Lung (tissue), 12 donors: ENCODE measurements around the gene EFCC1. TPM values are rescaled to one million over a fixed set of nuclear protein-coding genes. Genes with fewer than 3 reads are reported as not detected.

Experiments used
- ATAC-seq: fragments of 200-7000 bp; cut with Tn5 transposase; one replicate; pipeline ENCODE4 v1.9.1; 2020; ENCODE audit warnings: moderate number of reproducible peaks; ENCODE audit not compliant: insufficient read depth, low FRiP score
- DNase-seq, 3 donors: peaks; one replicate each; pipeline ENCODE4 v3.0.0-alpha.2; 2013 to 2017
- H3K27ac ChIP-seq, 2 donors: one replicate each; pipeline ENCODE4 v1.5.1; 2013; ENCODE audit warnings: mild to moderate bottlenecking in 2 of 2, moderate library complexity in 2 of 2, control low read depth in 1 of 2, inconsistent platforms in 1 of 2, low read depth in 1 of 2, low read length in 1 of 2
- H3K27me3 ChIP-seq, 3 donors: one replicate each; pipeline ENCODE4 v1.5.1; 2013; ENCODE audit warnings: low read length in 2 of 3; ENCODE audit not compliant: control insufficient read depth in 3 of 3, insufficient read depth in 3 of 3
- H3K36me3 ChIP-seq, 4 donors: one replicate each; pipeline ENCODE4 v1.5.1; 2013; ENCODE audit warnings: low read length in 4 of 4, mild to moderate bottlenecking in 1 of 4, moderate library complexity in 1 of 4; ENCODE audit not compliant: control insufficient read depth in 4 of 4, insufficient read depth in 4 of 4
- H3K4me1 ChIP-seq, 5 donors: one replicate each; pipeline ENCODE4 v1.5.1; 2013; ENCODE audit warnings: low read length in 5 of 5, mild to moderate bottlenecking in 2 of 5, moderate library complexity in 1 of 5; ENCODE audit not compliant: control insufficient read depth in 5 of 5, insufficient read depth in 5 of 5
- H3K4me3 ChIP-seq: one replicate; pipeline ENCODE4 v1.5.1; 2013; ENCODE audit warnings: mild to moderate bottlenecking, control low read depth, moderate library complexity
- H3K9ac ChIP-seq, 2 donors: one replicate each; pipeline ENCODE4 v1.5.1; 2013; ENCODE audit warnings: low read length in 2 of 2, control low read depth in 1 of 2; ENCODE audit not compliant: insufficient read depth in 1 of 2
- H3K9me3 ChIP-seq, 4 donors: one replicate each; pipeline ENCODE4 v1.5.1; 2013; ENCODE audit warnings: low read length in 3 of 4, mild to moderate bottlenecking in 1 of 4, moderate library complexity in 1 of 4; ENCODE audit not compliant: control insufficient read depth in 4 of 4, insufficient read depth in 3 of 4
- WGBS, 2 donors: extraction: QIAGEN DNeasy Blood & Tissue Kit; methylation state at CpG; one replicate each; pipeline ENCODE4 v1.1.7; 2013; 5-methylcytosine and 5-hydroxymethylcytosine counted together
- polyA plus RNA-seq, 2 donors: library from polyadenylated mRNA; stranded (reverse); fragments of 200-250 nt; gene quantifications; one replicate each; pipeline ENCODE4 v1.2.1, GENCODE V29; 2013
- total RNA-seq, 2 donors: library from RNA; depleted of rRNA in 1 of 2; stranded (reverse); fragments of >200 nt in 1 of 2; gene quantifications; one replicate each; pipeline ENCODE4 v1.2.1, GENCODE V29; 2014 to 2021
- TF ChIP-seq, protein P1 (sequence below): IDR thresholded peaks from 2 replicates; pipeline ENCODE4 v1.5.1; 2012; ENCODE audit warnings: mild to moderate bottlenecking; ENCODE audit errors: control extremely low read depth, extremely low read depth
- donor health status: control.
- donor health status: control.
- donor health status: Bipolar disorder and iron deficiency.
- donor health status: healthy.
- donor health status: DM: yes; HTN: yes; CAD: no.

The EFCC1 gene
- total and polyA plus RNA-seq, 4 donors, result 3.2 to 10.0 (median 6.3) TPM

- H3K9ac ChIP-seq, result no peak overlapping the region
- no peak overlapping the region for H3K4me3 ChIP-seq
- peaks cover 0 to 3% (median 0%) of the 10 kb centered on the region in 4 donors for H3K9me3 ChIP-seq
- ATAC-seq (no peak), DNase-seq (no peak)
- WGBS, 2 donors, result 89 to 92% methylated on average over 10 of the region's 10 CpGs
- H3K36me3 ChIP-seq, result no peaks in the 10 kb centered on the region
- H3K27ac ChIP-seq, result no peak overlapping the region
- peaks cover 0 to 10% (median 0%) of the 10 kb centered on the region in 5 donors for H3K4me1 ChIP-seq
- TF ChIP-seq, protein P1, sequence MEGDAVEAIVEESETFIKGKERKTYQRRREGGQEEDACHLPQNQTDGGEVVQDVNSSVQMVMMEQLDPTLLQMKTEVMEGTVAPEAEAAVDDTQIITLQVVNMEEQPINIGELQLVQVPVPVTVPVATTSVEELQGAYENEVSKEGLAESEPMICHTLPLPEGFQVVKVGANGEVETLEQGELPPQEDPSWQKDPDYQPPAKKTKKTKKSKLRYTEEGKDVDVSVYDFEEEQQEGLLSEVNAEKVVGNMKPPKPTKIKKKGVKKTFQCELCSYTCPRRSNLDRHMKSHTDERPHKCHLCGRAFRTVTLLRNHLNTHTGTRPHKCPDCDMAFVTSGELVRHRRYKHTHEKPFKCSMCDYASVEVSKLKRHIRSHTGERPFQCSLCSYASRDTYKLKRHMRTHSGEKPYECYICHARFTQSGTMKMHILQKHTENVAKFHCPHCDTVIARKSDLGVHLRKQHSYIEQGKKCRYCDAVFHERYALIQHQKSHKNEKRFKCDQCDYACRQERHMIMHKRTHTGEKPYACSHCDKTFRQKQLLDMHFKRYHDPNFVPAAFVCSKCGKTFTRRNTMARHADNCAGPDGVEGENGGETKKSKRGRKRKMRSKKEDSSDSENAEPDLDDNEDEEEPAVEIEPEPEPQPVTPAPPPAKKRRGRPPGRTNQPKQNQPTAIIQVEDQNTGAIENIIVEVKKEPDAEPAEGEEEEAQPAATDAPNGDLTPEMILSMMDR, result no peak
- H3K27me3 ChIP-seq, result no peaks in the 10 kb centered on the region
These were observed 62.1 kb downstream of the EFCC1 start for GRCh38 chr3:129063091-129063640.

- H3K9ac ChIP-seq, result no peak overlapping the region
- peaks cover 0 to 7% (median 0%) of the 10 kb centered on the region in 5 donors for H3K4me1 ChIP-seq
- 90 to 96% methylated on average over 15 of the region's 15 CpGs for WGBS, 2 donors
- TF ChIP-seq, protein P1, result no peak
- ATAC-seq (no peak), DNase-seq (no peak)
- H3K4me3 ChIP-seq, result no peak overlapping the region
- H3K27ac ChIP-seq, result no peak overlapping the region
- H3K9me3 ChIP-seq, result peaks cover 0 to 3% (median 0%) of the 10 kb centered on the region in 4 donors
- H3K36me3 ChIP-seq, result no peaks in the 10 kb centered on the region
- H3K27me3 ChIP-seq, result no peaks in the 10 kb centered on the region
These were observed 62.9 kb downstream of the EFCC1 start for GRCh38 chr3:129063841-129064482.

GRCh38 chr3:129065016-129065719 is 64.1 kb downstream of the EFCC1 start:
- DNase-seq, result no peak
- Histone ChIP-seq H3K4me1 (peaks cover 0 to 3% (median 0%) of the 10 kb centered on the region in 5 donors), H3K36me3 (no peaks in the 10 kb centered on the region), H3K9ac (no peak overlapping the region), H3K27me3 (no peaks in the 10 kb centered on the region), H3K27ac (no peak overlapping the region), H3K4me3 (no peak overlapping the region), H3K9me3 (peaks cover 0 to 3% (median 0%) of the 10 kb centered on the region in 4 donors)
- no peak for ATAC-seq
- 89 to 94% methylated on average over 14 of the region's 14 CpGs for WGBS, 2 donors
- TF ChIP-seq, protein P1, result no peak
